GM12878 (cell line): Measurements from ENCODE around the gene ST3GAL5.

Experiments used
- EZH2 ChIP-seq: IDR thresholded peaks from 2 replicates; pipeline ENCODE4 v1.6.1; 2012; ENCODE audit warnings: low read depth, mild to moderate bottlenecking, control low read depth, inconsistent platforms, low read length, borderline replicate concordance; ENCODE audit not compliant: control insufficient read depth
- GABPA ChIP-seq: IDR thresholded peaks from 2 replicates; pipeline ENCODE4 v1.6.1; 2014; ENCODE audit warnings: antibody characterized with exemption, low read depth, mild to moderate bottlenecking, inconsistent platforms
- IKZF1 ChIP-seq: fragments of 450-650 bp; conservative IDR thresholded peaks from 2 replicates; pipeline ENCODE4 v1.6.1; 2017; ENCODE audit warnings: antibody characterized with exemption, mild to moderate bottlenecking
- JUND ChIP-seq: IDR thresholded peaks from 2 replicates; pipeline ENCODE4 v1.6.1; 2012; ENCODE audit warnings: low read depth, mild to moderate bottlenecking, low read length, improper control_type of control experiment, moderate library complexity
- PKNOX1 ChIP-seq: fragments of 450-650 bp; IDR thresholded peaks from 2 replicates; pipeline ENCODE4 v1.6.1; 2016; ENCODE audit warnings: mild to moderate bottlenecking
- POLR2A ChIP-seq: IDR thresholded peaks from 2 replicates; pipeline ENCODE4 v1.6.1; 2011; ENCODE audit warnings: low read depth, mild to moderate bottlenecking, low read length
- RB1 ChIP-seq: fragments of 450-650 bp; formaldehyde crosslinking; IDR thresholded peaks from 2 replicates; pipeline ENCODE4 v1.6.1; 2017; ENCODE audit warnings: mild to moderate bottlenecking, borderline replicate concordance
- SMAD5 ChIP-seq: IDR thresholded peaks from 2 replicates; pipeline ENCODE4 v1.6.1; 2016; ENCODE audit warnings: antibody characterized with exemption, low read depth
- SP1 ChIP-seq: IDR thresholded peaks from one replicate; pipeline ENCODE4 v1.6.1; 2011; ENCODE audit warnings: low read depth, low read length
- TF ChIP-seq, protein P1 (sequence below): IDR thresholded peaks from 2 replicates; pipeline ENCODE4 v1.6.1; 2011; ENCODE audit warnings: low read depth, low read length, improper control_type of control experiment, borderline replicate concordance
- TF ChIP-seq, protein P2 (sequence below), 3 experiments: IDR thresholded peaks in 2 of 3; conservative IDR thresholded peaks in 1 of 3; 2 replicates each; pipeline ENCODE4 v1.5.1; 2011; ENCODE audit warnings: low read depth in 3 of 3, low read length in 3 of 3, mild to moderate bottlenecking in 3 of 3, control low read depth in 2 of 3, moderate library complexity in 2 of 3, inconsistent platforms in 1 of 3, mixed read lengths in 1 of 3; ENCODE audit not compliant: control insufficient read depth in 2 of 3, insufficient read depth in 1 of 3; ENCODE audit errors: extremely low read depth in 1 of 3

- TF ChIP-seq SP1 (no peak), GABPA (no peak), EZH2 (no peak), IKZF1 (no peak), PKNOX1 (no peak), SMAD5 (no peak), RB1 (no peak), JUND (no peak), POLR2A (no peak)
- TF ChIP-seq, protein P1, sequence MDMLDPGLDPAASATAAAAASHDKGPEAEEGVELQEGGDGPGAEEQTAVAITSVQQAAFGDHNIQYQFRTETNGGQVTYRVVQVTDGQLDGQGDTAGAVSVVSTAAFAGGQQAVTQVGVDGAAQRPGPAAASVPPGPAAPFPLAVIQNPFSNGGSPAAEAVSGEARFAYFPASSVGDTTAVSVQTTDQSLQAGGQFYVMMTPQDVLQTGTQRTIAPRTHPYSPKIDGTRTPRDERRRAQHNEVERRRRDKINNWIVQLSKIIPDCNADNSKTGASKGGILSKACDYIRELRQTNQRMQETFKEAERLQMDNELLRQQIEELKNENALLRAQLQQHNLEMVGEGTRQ, result peak; percentile 38; the same call in 1 of the 2 replicates
- TF ChIP-seq, protein P2, sequence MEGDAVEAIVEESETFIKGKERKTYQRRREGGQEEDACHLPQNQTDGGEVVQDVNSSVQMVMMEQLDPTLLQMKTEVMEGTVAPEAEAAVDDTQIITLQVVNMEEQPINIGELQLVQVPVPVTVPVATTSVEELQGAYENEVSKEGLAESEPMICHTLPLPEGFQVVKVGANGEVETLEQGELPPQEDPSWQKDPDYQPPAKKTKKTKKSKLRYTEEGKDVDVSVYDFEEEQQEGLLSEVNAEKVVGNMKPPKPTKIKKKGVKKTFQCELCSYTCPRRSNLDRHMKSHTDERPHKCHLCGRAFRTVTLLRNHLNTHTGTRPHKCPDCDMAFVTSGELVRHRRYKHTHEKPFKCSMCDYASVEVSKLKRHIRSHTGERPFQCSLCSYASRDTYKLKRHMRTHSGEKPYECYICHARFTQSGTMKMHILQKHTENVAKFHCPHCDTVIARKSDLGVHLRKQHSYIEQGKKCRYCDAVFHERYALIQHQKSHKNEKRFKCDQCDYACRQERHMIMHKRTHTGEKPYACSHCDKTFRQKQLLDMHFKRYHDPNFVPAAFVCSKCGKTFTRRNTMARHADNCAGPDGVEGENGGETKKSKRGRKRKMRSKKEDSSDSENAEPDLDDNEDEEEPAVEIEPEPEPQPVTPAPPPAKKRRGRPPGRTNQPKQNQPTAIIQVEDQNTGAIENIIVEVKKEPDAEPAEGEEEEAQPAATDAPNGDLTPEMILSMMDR (IDR thresholded peaks at IDR 0.05 in 2 of 3, conservative IDR thresholded peaks at IDR 0.05 in 1 of 3; ENCODE audit: control insufficient read depth in 2 of 3, extremely low read depth in 1 of 3, insufficient read depth in 1 of 3, low read depth in 3 of 3, low read length in 3 of 3), result no peak
Measured at GRCh38 chr2:85852152-85852840, 36.5 kb downstream of the ST3GAL5 start.
